ENCODE data around the gene S100A14. TPM values are rescaled to one million over a fixed set of nuclear protein-coding genes. Genes with fewer than 3 reads are reported as not detected.

S100A14 gene
- total RNA-seq, 1 experiment from 2014 or later, result 252 TPM

GRCh38 chr1:153585006-153585405 lies 31.1 kb downstream of the S100A14 start:
- H3K4me1 ChIP-seq (ENCODE audit: control insufficient read depth in 1 of 2, insufficient read depth in 2 of 2, low read length in 2 of 2), result peaks cover 0 to 6% of the 10 kb centered on the region in 2 experiments; a peak in 2 of 4 replicates
- H3K9ac ChIP-seq (ENCODE audit: low read length), result no peak overlapping the region
- RAD21 ChIA-PET (ENCODE audit: low non-redundant PET in 1 of 2, low total read pairs in 2 of 2, uncharacterized antibody in 2 of 2, unreplicated experiment in 2 of 2), result no interaction called here
- no peak for ATAC-seq
- CTCF ChIA-PET, result interaction anchor here (3.1 kb wide), 1 partner anchor 13 kb away, joined by 9 read pairs; no protein-coding TSS in a partner anchor
- no peaks in the 10 kb centered on the region for H4K20me1 ChIP-seq (ENCODE audit: insufficient read depth)
- TF ChIP-seq POLR2A (IDR thresholded peaks at IDR 0.05; ENCODE audit: borderline replicate concordance, extremely low read depth, insufficient read depth, insufficient read length), result no peak
- no peak for TF ChIP-seq EZH2phosphoT487 (IDR thresholded peaks at IDR 0.05; ENCODE audit: borderline replicate concordance)
- no peak for TF ChIP-seq SRF (IDR thresholded peaks at IDR 0.05; ENCODE audit: low read depth)
- no peak for TF ChIP-seq ZNF274 (IDR thresholded peaks at IDR 0.05; ENCODE audit: low read depth, low read length)
- TF ChIP-seq JUND (IDR thresholded peaks at IDR 0.05), result no peak
- TF ChIP-seq SP1 (IDR thresholded peaks at IDR 0.05; ENCODE audit: low read depth), result no peak
- no peak for TF ChIP-seq REST (IDR thresholded peaks at IDR 0.05; ENCODE audit: low read depth)
- H3K27ac ChIP-seq (ENCODE audit: low read depth, low read length), result no peak overlapping the region
- DNase-seq (ENCODE audit: low read depth, low spot score), result no peak
- H3K27me3 ChIP-seq (ENCODE audit: insufficient read depth, low read length), result no peaks in the 10 kb centered on the region
- no peak overlapping the region for H2AFZ ChIP-seq (ENCODE audit: low read depth, low read length, poor library complexity, severe bottlenecking)
- intact Hi-C loops (cut with micrococcal nuclease), result no loop called here
- no peak overlapping the region for H3K4me3 ChIP-seq (replicated peaks in 1 of 2; ENCODE audit: low read depth in 1 of 2, low read length in 2 of 2)
- H3K9me3 ChIP-seq (ENCODE audit: control insufficient read depth in 1 of 2, insufficient read depth in 1 of 2, low read depth in 1 of 2, low read length in 2 of 2), result no peaks in the 10 kb centered on the region
- no peaks in the 10 kb centered on the region for H3K9me2 ChIP-seq (ENCODE audit: insufficient read depth)
- H3K79me2 ChIP-seq (ENCODE audit: insufficient read depth, low read length), result no peaks in the 10 kb centered on the region
- BruUV-seq (replicated peaks), result no TSS peak
- no peak overlapping the region for H3K4me2 ChIP-seq (ENCODE audit: low read length)
- no peaks in the 10 kb centered on the region for H3K36me3 ChIP-seq (ENCODE audit: control insufficient read depth in 1 of 2, insufficient read depth in 2 of 2, low read length in 2 of 2)
- POLR2A ChIA-PET, result interaction anchor here (1.0 kb wide), 2 partner anchors 13 to 42 kb away, joined by 3 to 5 read pairs; partner anchors contain the start of gene S100A13

Data from HCT116 (cell line).